Right lobe of liver (tissue), 6 donors: Measurements from ENCODE around the gene PCNA. TPM values are rescaled to one million over a fixed set of nuclear protein-coding genes. Genes with fewer than 3 reads are reported as not detected.
A peak's percentile ranks its signal among the peaks of the same experiment; 100 is the strongest.

ENCODE experiments used
- ATAC-seq, 4 donors: fragments of 200-7000 bp; cut with Tn5 transposase; one replicate each; pipeline ENCODE4 v1.9.1; 2020; ENCODE audit warnings: mild to moderate bottlenecking in 4 of 4, moderate library complexity in 4 of 4
- DNase-seq, 3 donors: peaks; one replicate each; pipeline ENCODE4 v3.0.0-alpha.2; 2020
- H3K27ac ChIP-seq, 3 donors: fragments of 200-600 bp; one replicate each; pipeline ENCODE4 v1.8.0; 2022
- H3K27me3 ChIP-seq, 2 donors: fragments of 200-600 bp; one replicate each; pipeline ENCODE4 v1.8.0; 2022
- H3K36me3 ChIP-seq, 4 donors: fragments of 200-600 bp; sonication (generic) in 1 of 4; one replicate each; pipeline versions ENCODE4 v1.5.1 to v1.8.0; 2017 to 2022; ENCODE audit warnings: control low read depth in 1 of 4
- H3K4me1 ChIP-seq, 4 donors: fragments of 200-600 bp; sonication (generic) in 1 of 4; one replicate each; pipeline versions ENCODE4 v1.5.1 to v1.8.0; 2017 to 2022; ENCODE audit warnings: control low read depth in 1 of 4
- H3K4me3 ChIP-seq, 3 donors: fragments of 200-600 bp; one replicate each; pipeline ENCODE4 v1.8.0; 2022
- H3K9me3 ChIP-seq, 4 donors: fragments of 200-600 bp; sonication (generic) in 1 of 4; one replicate each; pipeline versions ENCODE4 v1.5.1 to v1.8.0; 2017 to 2022; ENCODE audit warnings: control low read depth in 1 of 4
- POLR2A ChIP-seq: fragments of 450-650 bp; IDR thresholded peaks from one replicate; pipeline ENCODE4 v1.6.1; 2017; ENCODE audit warnings: antibody characterized with exemption, mild to moderate bottlenecking
- WGBS: methylation state at CpG from one replicate; pipeline ENCODE4 v1.1.6; 2018; ENCODE audit warnings: low coverage, low lambda C conversion rate; ENCODE audit not compliant: insufficient coverage; ENCODE audit errors: missing lambda C conversion rate; 5-methylcytosine and 5-hydroxymethylcytosine counted together
- intact Hi-C, 2 donors: fragments of 100-400 bp; cut with DNase I; formaldehyde crosslinking; loops; one replicate each; pipeline versions ENCODE4 v1.11.2 to v1.14.1; 2022
- total RNA-seq, 6 experiments: library from RNA; depleted of rRNA in 2 of 6; stranded (reverse); fragments of >200 nt in 2 of 6; fragmentation: NEBNext Ultra II Directional in 3 of 6; extraction: Animal tissue kit (Norgen Biotek cat#: 25700) in 3 of 6; gene quantifications; one replicate each; pipeline versions ENCODE4 v1.1.0 to v1.2.4, GENCODE V29; 2016 to 2023
- TF ChIP-seq, protein P1 (sequence below), 4 donors: fragments of 200-600 bp in 3 of 4; fragments of 450-650 bp in 1 of 4; IDR thresholded peaks; one replicate each; pipeline versions ENCODE4 v1.5.1 to v1.8.0; 2016 to 2022; ENCODE audit warnings: antibody characterized with exemption in 4 of 4, mild to moderate bottlenecking in 2 of 4
- donor health status: DM: no; HTN: yes; CAD: no.
- donor health status: DM: no; HTN: no; CAD: no.
- donor health status: DM: no; HTN: no; CAD: no.
- donor health status: DM: no; HTN: yes; CAD: no.
- donor health status: DM: no; HTN: yes; CAD: no.

The PCNA gene
- total RNA-seq, 6 experiments from 2014 or later = 14.8 to 56.1 (median 16.1) TPM

- no peaks in the 10 kb centered on the region for H3K9me3 ChIP-seq
- no peak for ATAC-seq
- H3K27me3 ChIP-seq = no peaks in the 10 kb centered on the region
- no peaks in the 10 kb centered on the region for H3K36me3 ChIP-seq
- DNase-seq = no peak
- 83% methylated on average over 1 of the region's 1 CpG for WGBS
- H3K4me1 ChIP-seq = peaks cover 0 to 12% (median 5%) of the 10 kb centered on the region in 4 donors
- TF ChIP-seq POLR2A = no peak
- TF ChIP-seq, protein P1, sequence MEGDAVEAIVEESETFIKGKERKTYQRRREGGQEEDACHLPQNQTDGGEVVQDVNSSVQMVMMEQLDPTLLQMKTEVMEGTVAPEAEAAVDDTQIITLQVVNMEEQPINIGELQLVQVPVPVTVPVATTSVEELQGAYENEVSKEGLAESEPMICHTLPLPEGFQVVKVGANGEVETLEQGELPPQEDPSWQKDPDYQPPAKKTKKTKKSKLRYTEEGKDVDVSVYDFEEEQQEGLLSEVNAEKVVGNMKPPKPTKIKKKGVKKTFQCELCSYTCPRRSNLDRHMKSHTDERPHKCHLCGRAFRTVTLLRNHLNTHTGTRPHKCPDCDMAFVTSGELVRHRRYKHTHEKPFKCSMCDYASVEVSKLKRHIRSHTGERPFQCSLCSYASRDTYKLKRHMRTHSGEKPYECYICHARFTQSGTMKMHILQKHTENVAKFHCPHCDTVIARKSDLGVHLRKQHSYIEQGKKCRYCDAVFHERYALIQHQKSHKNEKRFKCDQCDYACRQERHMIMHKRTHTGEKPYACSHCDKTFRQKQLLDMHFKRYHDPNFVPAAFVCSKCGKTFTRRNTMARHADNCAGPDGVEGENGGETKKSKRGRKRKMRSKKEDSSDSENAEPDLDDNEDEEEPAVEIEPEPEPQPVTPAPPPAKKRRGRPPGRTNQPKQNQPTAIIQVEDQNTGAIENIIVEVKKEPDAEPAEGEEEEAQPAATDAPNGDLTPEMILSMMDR (IDR thresholded peaks at IDR 0.05) = no peak
- no peak overlapping the region for H3K27ac ChIP-seq
- H3K4me3 ChIP-seq = no peak overlapping the region
- intact Hi-C loops = no loop called here
Measured at GRCh38 chr20:5122873-5123260, 3.1 kb upstream of the PCNA start.

DNA sequence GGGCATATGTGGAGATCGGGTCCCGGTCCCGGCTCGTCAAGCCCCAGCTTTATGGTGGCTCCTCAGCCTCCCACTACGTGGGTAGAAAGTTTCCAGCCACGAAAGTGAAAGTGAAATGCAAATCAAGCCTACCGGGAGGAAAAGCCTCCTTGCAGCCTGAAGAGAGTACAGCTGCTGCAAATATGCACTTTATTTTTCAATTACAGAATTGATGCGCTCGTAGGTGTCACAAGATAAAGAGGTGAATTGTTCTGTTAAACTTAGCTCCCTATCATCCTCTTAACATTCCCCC is 373 bp upstream of the PCNA start:
- WGBS = 1% methylated on average over 5 of the region's 9 CpGs
- no peak for DNase-seq
- TF ChIP-seq POLR2A = no peak
- TF ChIP-seq, protein P1 (IDR thresholded peaks at IDR 0.05) = no peak
- Histone ChIP-seq H3K4me3 (peak overlapping the region; percentile 72 to 87 (median 81)), H3K9me3 (no peaks in the 10 kb centered on the region), H3K4me1 (peaks cover 0 to 10% (median 5%) of the 10 kb centered on the region in 4 donors), H3K27ac (peak overlapping the region; percentile 48 to 79 (median 67)), H3K27me3 (no peaks in the 10 kb centered on the region), H3K36me3 (peaks cover 0 to 25% (median 5%) of the 10 kb centered on the region in 4 donors)
- no peak for ATAC-seq
- intact Hi-C loops = no loop called here

DNA sequence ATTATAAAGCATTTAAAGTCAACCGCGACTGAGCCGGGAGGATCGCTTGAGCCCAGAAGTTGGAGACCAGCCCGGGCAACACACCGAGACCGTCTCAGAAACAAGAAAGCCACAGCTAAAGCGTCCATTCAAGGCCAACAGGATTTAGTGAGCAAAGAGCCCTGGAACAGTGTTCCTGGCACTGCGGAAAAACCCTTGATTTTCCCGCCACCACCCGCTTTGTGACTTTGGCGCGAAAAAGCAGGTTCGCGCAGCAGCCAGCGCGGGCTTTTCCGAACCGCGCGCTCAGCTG is 669 bp downstream of the PCNA start:
- H3K4me3 ChIP-seq = peak overlapping the region; percentile 72 to 87 (median 81)
- intact Hi-C loops = no loop called here
- no peaks in the 10 kb centered on the region for H3K9me3 ChIP-seq
- TF ChIP-seq, protein P1 (IDR thresholded peaks at IDR 0.05) = no peak
- TF ChIP-seq POLR2A = no peak
- no peaks in the 10 kb centered on the region for H3K27me3 ChIP-seq
- peaks cover 0 to 31% (median 5%) of the 10 kb centered on the region in 4 donors for H3K36me3 ChIP-seq
- DNase-seq (no peak), ATAC-seq (no peak)
- H3K27ac ChIP-seq = no peak overlapping the region
- peaks cover 0 to 10% (median 5%) of the 10 kb centered on the region in 4 donors for H3K4me1 ChIP-seq
- WGBS = 0% methylated on average over 4 of the region's 21 CpGs

GRCh38 chr20:5118220-5119142 is 1.3 kb downstream of the PCNA start:
- no peak overlapping the region for H3K27ac ChIP-seq
- no peak for ATAC-seq
- no peaks in the 10 kb centered on the region for H3K9me3 ChIP-seq
- peaks cover 0 to 31% (median 5%) of the 10 kb centered on the region in 4 donors for H3K36me3 ChIP-seq
- no peaks in the 10 kb centered on the region for H3K27me3 ChIP-seq
- peak overlapping the region; percentile 72 to 87 (median 81) for H3K4me3 ChIP-seq
- intact Hi-C loops = no loop called here
- DNase-seq = no peak
- TF ChIP-seq, protein P1 (IDR thresholded peaks at IDR 0.05) = no peak
- no peak for TF ChIP-seq POLR2A
- H3K4me1 ChIP-seq = peaks cover 0 to 15% (median 6%) of the 10 kb centered on the region in 4 donors
- WGBS = 16% methylated on average over 22 of the region's 23 CpGs
